ENCODE results near the gene ARMC2. TPM values are rescaled to one million over a fixed set of nuclear protein-coding genes. Genes with fewer than 3 reads are reported as not detected.

Gene ARMC2
- total RNA-seq, 1 donor from 2014 or later, result 2.9 TPM

- H3K4me1 Mint-ChIP-seq, result peaks cover 16% of the 10 kb centered on the region
- H3K4me1 ChIP-seq, result peaks cover 8% of the 10 kb centered on the region
- H3K4me2 ChIP-seq, result peak overlapping the region; percentile 68
- H2AFZ ChIP-seq (replicated peaks), result no peak overlapping the region
- H3K27me3 ChIP-seq, result peaks cover 32% of the 10 kb centered on the region
- H3K27me3 Mint-ChIP-seq (ENCODE audit: insufficient read depth, low read depth), result peaks cover 15% of the 10 kb centered on the region
- no peaks in the 10 kb centered on the region for H3K79me2 ChIP-seq (ENCODE audit: low read depth)
- peak; percentile 20 for DNase-seq (ENCODE audit: low spot score)
- no peaks in the 10 kb centered on the region for H3K36me3 Mint-ChIP-seq
- no peak overlapping the region for H3K4me3 ChIP-seq
- H3K36me3 ChIP-seq, result no peaks in the 10 kb centered on the region
- no peak overlapping the region for H3K27ac ChIP-seq
- H4K20me1 ChIP-seq (ENCODE audit: low read depth), result no peaks in the 10 kb centered on the region
- H3K9ac ChIP-seq, result no peak overlapping the region
- H3F3A ChIP-seq (ENCODE audit: low read depth), result peaks cover 21% of the 10 kb centered on the region
- no peak overlapping the region for H3K27ac Mint-ChIP-seq
- H3K9me3 Mint-ChIP-seq, result no peaks in the 10 kb centered on the region
- no peak overlapping the region for H3K4me3 Mint-ChIP-seq
- H3K9me3 ChIP-seq (ENCODE audit: low read depth), result no peaks in the 10 kb centered on the region
- no peak for TF ChIP-seq EZH2phosphoT487 (IDR thresholded peaks at IDR 0.05)
Measured at GRCh38 chr6:108839083-108839642, 9.1 kb upstream of the ARMC2 start.

GRCh38 chr6:108840919-108841318 is 7.3 kb upstream of the ARMC2 start:
- Histone ChIP-seq H3K27ac (no peak overlapping the region), H4K20me1 (ENCODE audit: low read depth) (no peaks in the 10 kb centered on the region), H2AFZ (replicated peaks) (no peak overlapping the region), H3K9ac (no peak overlapping the region), H3K36me3 (no peaks in the 10 kb centered on the region), H3K79me2 (ENCODE audit: low read depth) (no peaks in the 10 kb centered on the region), H3K9me3 (ENCODE audit: low read depth) (no peaks in the 10 kb centered on the region), H3K4me2 (no peak overlapping the region), H3K4me1 (peaks cover 8% of the 10 kb centered on the region), H3K4me3 (no peak overlapping the region), H3F3A (ENCODE audit: low read depth) (peaks cover 21% of the 10 kb centered on the region), H3K27me3 (peaks cover 32% of the 10 kb centered on the region)
- peaks cover 12% of the 10 kb centered on the region for H3K27me3 Mint-ChIP-seq (ENCODE audit: insufficient read depth, low read depth)
- peaks cover 16% of the 10 kb centered on the region for H3K4me1 Mint-ChIP-seq
- H3K9me3 Mint-ChIP-seq, result no peaks in the 10 kb centered on the region
- no peak for DNase-seq (ENCODE audit: low spot score)
- no peak overlapping the region for H3K27ac Mint-ChIP-seq
- TF ChIP-seq EZH2 (IDR thresholded peaks at IDR 0.05) (no peak), EZH2phosphoT487 (IDR thresholded peaks at IDR 0.05) (no peak), CTCF (IDR thresholded peaks at IDR 0.05) (no peak)
- H3K36me3 Mint-ChIP-seq, result no peaks in the 10 kb centered on the region
- no peak overlapping the region for H3K4me3 Mint-ChIP-seq

- Mint-ChIP-seq H3K4me1 (peaks cover 16% of the 10 kb centered on the region), H3K9me3 (no peaks in the 10 kb centered on the region), H3K27me3 (ENCODE audit: insufficient read depth, low read depth) (peaks cover 9% of the 10 kb centered on the region), H3K27ac (no peak overlapping the region), H3K4me3 (no peak overlapping the region), H3K36me3 (no peaks in the 10 kb centered on the region)
- H3K27ac ChIP-seq, result no peak overlapping the region
- peaks cover 21% of the 10 kb centered on the region for H3F3A ChIP-seq (ENCODE audit: low read depth)
- peaks cover 8% of the 10 kb centered on the region for H3K4me1 ChIP-seq
- no peaks in the 10 kb centered on the region for H3K36me3 ChIP-seq
- H3K9ac ChIP-seq, result no peak overlapping the region
- H4K20me1 ChIP-seq (ENCODE audit: low read depth), result no peaks in the 10 kb centered on the region
- no peak overlapping the region for H3K4me3 ChIP-seq
- no peak for DNase-seq (ENCODE audit: low spot score)
- H3K79me2 ChIP-seq (ENCODE audit: low read depth), result no peaks in the 10 kb centered on the region
- H3K9me3 ChIP-seq (ENCODE audit: low read depth), result no peaks in the 10 kb centered on the region
- H2AFZ ChIP-seq (replicated peaks), result no peak overlapping the region
- peaks cover 32% of the 10 kb centered on the region for H3K27me3 ChIP-seq
- no peak for TF ChIP-seq EZH2 (IDR thresholded peaks at IDR 0.05)
- no peak for TF ChIP-seq EZH2phosphoT487 (IDR thresholded peaks at IDR 0.05)
- no peak for TF ChIP-seq CTCF (IDR thresholded peaks at IDR 0.05)
- no peak overlapping the region for H3K4me2 ChIP-seq
Measured at GRCh38 chr6:108841377-108841855, 6.8 kb upstream of the ARMC2 start.

GRCh38 chr6:108844135-108844534 is 4.1 kb upstream of the ARMC2 start:
- H3K4me1 Mint-ChIP-seq, result peaks cover 14% of the 10 kb centered on the region
- Histone ChIP-seq H3K9me3 (ENCODE audit: low read depth) (no peaks in the 10 kb centered on the region), H2AFZ (replicated peaks) (no peak overlapping the region), H3K4me1 (peaks cover 10% of the 10 kb centered on the region), H3K9ac (no peak overlapping the region), H3F3A (ENCODE audit: low read depth) (peaks cover 4% of the 10 kb centered on the region), H3K79me2 (ENCODE audit: low read depth) (peaks cover 4% of the 10 kb centered on the region), H3K27ac (no peak overlapping the region), H3K36me3 (no peaks in the 10 kb centered on the region), H3K4me2 (no peak overlapping the region), H3K4me3 (no peak overlapping the region), H4K20me1 (ENCODE audit: low read depth) (no peaks in the 10 kb centered on the region), H3K27me3 (peaks cover 9% of the 10 kb centered on the region)
- H3K9me3 Mint-ChIP-seq, result no peaks in the 10 kb centered on the region
- DNase-seq (ENCODE audit: low spot score), result no peak
- peaks cover 5% of the 10 kb centered on the region for H3K27me3 Mint-ChIP-seq (ENCODE audit: insufficient read depth, low read depth)
- H3K36me3 Mint-ChIP-seq, result no peaks in the 10 kb centered on the region
- no peak overlapping the region for H3K4me3 Mint-ChIP-seq
- no peak overlapping the region for H3K27ac Mint-ChIP-seq
- TF ChIP-seq EZH2 (IDR thresholded peaks at IDR 0.05) (no peak), EZH2phosphoT487 (IDR thresholded peaks at IDR 0.05) (no peak), CTCF (IDR thresholded peaks at IDR 0.05) (no peak)
